OCI-LY3 (cell line): ENCODE data around the gene UQCC5.

ENCODE experiments used
- H2AFZ ChIP-seq: fragments of 200-600, 300-600 bp; shearing (Covaris generic); 2 replicates; pipeline ENCODE4 v1.6.0; 2014; ENCODE audit warnings: antibody characterized with exemption, low read depth, low read length
- H3K27ac ChIP-seq: fragments of 200-600, 300-600 bp; sonication (generic); 2 replicates; pipeline ENCODE4 v1.5.1; 2014; ENCODE audit warnings: mild to moderate bottlenecking, low read length, moderate library complexity, mixed read lengths
- H3K27me3 ChIP-seq: fragments of 200-600, 300-600 bp; sonication (generic); 2 replicates; pipeline ENCODE4 v1.6.1; 2014; ENCODE audit warnings: low read depth, low read length, mixed read lengths
- H3K36me3 ChIP-seq: fragments of 200-600, 300-600 bp; sonication (generic); replicated peaks from 2 replicates; pipeline ENCODE3; 2014; ENCODE audit warnings: low read depth, low read length, mixed read lengths
- H3K4me1 ChIP-seq: fragments of 300-600, 200-600 bp; sonication (generic); 2 replicates; pipeline ENCODE4 v1.6.1; 2014; ENCODE audit warnings: low read length, mixed read lengths
- H3K4me2 ChIP-seq: fragments of 200-600, 300-600 bp; sonication (generic); 2 replicates; pipeline ENCODE4 v1.6.1; 2014; ENCODE audit warnings: low read length, mixed read lengths
- H3K4me3 ChIP-seq: fragments of 300-600, 200-600 bp; sonication (generic); 2 replicates; pipeline ENCODE4 v1.5.1; 2014; ENCODE audit warnings: antibody characterized with exemption, mild to moderate bottlenecking, low read length, moderate library complexity
- H3K79me2 ChIP-seq: fragments of 300-600, 200-600 bp; shearing (Covaris generic); 2 replicates; pipeline ENCODE4 v1.6.1; 2014; ENCODE audit warnings: mild to moderate bottlenecking, low read length, mixed read lengths
- H3K9ac ChIP-seq: fragments of 300-600, 200-600 bp; shearing (Covaris generic); 2 replicates; pipeline ENCODE4 v1.6.0; 2014; ENCODE audit warnings: mild to moderate bottlenecking, low read length, moderate library complexity
- H3K9me3 ChIP-seq: fragments of 200-600, 300-600 bp; shearing (Covaris generic); 2 replicates; pipeline ENCODE4 v1.6.1; 2014; ENCODE audit warnings: low read length, mixed read lengths; ENCODE audit not compliant: insufficient read depth
- H4K20me1 ChIP-seq: fragments of 200-600, 300-600 bp; sonication (generic); 2 replicates; pipeline ENCODE4 v1.6.1; 2016; ENCODE audit warnings: low read length, mixed read lengths; ENCODE audit not compliant: insufficient read depth
- EZH2phosphoT487 ChIP-seq: fragments of 200-600 bp; shearing (Covaris generic); IDR thresholded peaks from 2 replicates; pipeline ENCODE4 v1.6.1; 2018; ENCODE audit warnings: antibody characterized with exemption, mixed run types, low read depth
- TF ChIP-seq, protein P1 (sequence below): fragments of 200-600, 300-600 bp; sonication (generic); IDR thresholded peaks from 2 replicates; pipeline ENCODE4 v1.5.1; 2014; ENCODE audit warnings: antibody characterized with exemption, low read length, low read depth

UQCC5 gene

GRCh38 chr3:52492059-52492458 lies 44.3 kb upstream of the UQCC5 start:
- no peaks in the 10 kb centered on the region for H4K20me1 ChIP-seq
- H3K4me1 ChIP-seq, result no peaks in the 10 kb centered on the region
- no peaks in the 10 kb centered on the region for H3K27me3 ChIP-seq
- H3K9me3 ChIP-seq, result no peaks in the 10 kb centered on the region
- no peak overlapping the region for H2AFZ ChIP-seq
- no peaks in the 10 kb centered on the region for H3K79me2 ChIP-seq
- H3K4me2 ChIP-seq, result no peak overlapping the region
- no peak overlapping the region for H3K4me3 ChIP-seq
- TF ChIP-seq, protein P1, sequence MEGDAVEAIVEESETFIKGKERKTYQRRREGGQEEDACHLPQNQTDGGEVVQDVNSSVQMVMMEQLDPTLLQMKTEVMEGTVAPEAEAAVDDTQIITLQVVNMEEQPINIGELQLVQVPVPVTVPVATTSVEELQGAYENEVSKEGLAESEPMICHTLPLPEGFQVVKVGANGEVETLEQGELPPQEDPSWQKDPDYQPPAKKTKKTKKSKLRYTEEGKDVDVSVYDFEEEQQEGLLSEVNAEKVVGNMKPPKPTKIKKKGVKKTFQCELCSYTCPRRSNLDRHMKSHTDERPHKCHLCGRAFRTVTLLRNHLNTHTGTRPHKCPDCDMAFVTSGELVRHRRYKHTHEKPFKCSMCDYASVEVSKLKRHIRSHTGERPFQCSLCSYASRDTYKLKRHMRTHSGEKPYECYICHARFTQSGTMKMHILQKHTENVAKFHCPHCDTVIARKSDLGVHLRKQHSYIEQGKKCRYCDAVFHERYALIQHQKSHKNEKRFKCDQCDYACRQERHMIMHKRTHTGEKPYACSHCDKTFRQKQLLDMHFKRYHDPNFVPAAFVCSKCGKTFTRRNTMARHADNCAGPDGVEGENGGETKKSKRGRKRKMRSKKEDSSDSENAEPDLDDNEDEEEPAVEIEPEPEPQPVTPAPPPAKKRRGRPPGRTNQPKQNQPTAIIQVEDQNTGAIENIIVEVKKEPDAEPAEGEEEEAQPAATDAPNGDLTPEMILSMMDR, result no peak
- H3K9ac ChIP-seq, result no peak overlapping the region
- no peak overlapping the region for H3K27ac ChIP-seq
- H3K36me3 ChIP-seq, result peaks cover 30% of the 10 kb centered on the region

- Histone ChIP-seq H3K4me2 (no peak overlapping the region), H3K79me2 (no peaks in the 10 kb centered on the region), H2AFZ (no peak overlapping the region), H3K27ac (no peak overlapping the region), H3K4me1 (no peaks in the 10 kb centered on the region), H3K27me3 (no peaks in the 10 kb centered on the region), H4K20me1 (no peaks in the 10 kb centered on the region), H3K9ac (no peak overlapping the region), H3K36me3 (peaks cover 24% of the 10 kb centered on the region), H3K9me3 (no peaks in the 10 kb centered on the region), H3K4me3 (no peak overlapping the region)
- TF ChIP-seq, protein P1, result no peak
- no peak for TF ChIP-seq EZH2phosphoT487
These were observed 43.0 kb upstream of the UQCC5 start for GRCh38 chr3:52493232-52494017.

DNA sequence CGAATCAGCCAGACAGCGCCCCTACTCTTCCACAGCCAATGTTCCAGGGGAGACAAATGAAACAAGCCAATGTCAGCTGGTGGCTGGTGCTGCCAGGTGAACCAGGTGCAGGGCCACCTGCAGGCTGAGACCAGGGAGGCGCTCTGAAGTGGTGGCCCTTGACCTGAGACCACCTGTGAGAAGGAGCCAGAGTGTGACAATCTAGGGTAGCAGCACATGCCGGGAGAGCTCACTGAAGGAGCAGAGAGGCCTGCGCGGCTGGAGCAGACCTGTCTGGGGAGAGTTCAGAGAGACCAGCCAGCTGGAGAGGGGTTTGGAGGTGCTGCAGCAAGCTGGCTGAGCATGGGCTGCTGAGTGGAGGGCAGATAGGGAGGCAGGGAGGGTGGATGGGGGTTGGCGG lies 42.0 kb upstream of the UQCC5 start:
- no peaks in the 10 kb centered on the region for H3K79me2 ChIP-seq
- H3K4me3 ChIP-seq, result no peak overlapping the region
- no peaks in the 10 kb centered on the region for H3K9me3 ChIP-seq
- H3K4me1 ChIP-seq, result no peaks in the 10 kb centered on the region
- TF ChIP-seq, protein P1, result no peak
- no peak for TF ChIP-seq EZH2phosphoT487
- peaks cover 20% of the 10 kb centered on the region for H3K36me3 ChIP-seq
- no peak overlapping the region for H3K4me2 ChIP-seq
- no peaks in the 10 kb centered on the region for H4K20me1 ChIP-seq
- H3K27me3 ChIP-seq, result no peaks in the 10 kb centered on the region
- no peak overlapping the region for H3K9ac ChIP-seq
- H2AFZ ChIP-seq, result no peak overlapping the region
- H3K27ac ChIP-seq, result no peak overlapping the region

GRCh38 chr3:52494886-52495495 lies 41.4 kb upstream of the UQCC5 start, which contains the start of gene STAB1:
Gene STAB1, plus strand, starts transcription at chr3:52495338. Its CDS starts 76 bp downstream, at chr3:52495414.
- Histone ChIP-seq H4K20me1 (no peaks in the 10 kb centered on the region), H3K4me2 (no peak within 1 kb of the TSS), H3K9me3 (no peaks in the 10 kb centered on the region), H3K36me3 (peaks cover 15% of the 10 kb centered on the region), H3K4me3 (no peak within 1 kb of the TSS), H3K27me3 (no peaks in the 10 kb centered on the region), H3K9ac (no peak within 1 kb of the TSS), H3K79me2 (no peaks in the 10 kb centered on the region), H3K27ac (no peak within 1 kb of the TSS), H2AFZ (no peak within 1 kb of the TSS), H3K4me1 (no peaks in the 10 kb centered on the region)
- TF ChIP-seq, protein P1, result no peak
- no peak for TF ChIP-seq EZH2phosphoT487
